ENCODE data around the gene SUMO3.
A peak's percentile ranks its signal among the peaks of the same experiment; 100 is the strongest.

SUMO3 gene

DNA sequence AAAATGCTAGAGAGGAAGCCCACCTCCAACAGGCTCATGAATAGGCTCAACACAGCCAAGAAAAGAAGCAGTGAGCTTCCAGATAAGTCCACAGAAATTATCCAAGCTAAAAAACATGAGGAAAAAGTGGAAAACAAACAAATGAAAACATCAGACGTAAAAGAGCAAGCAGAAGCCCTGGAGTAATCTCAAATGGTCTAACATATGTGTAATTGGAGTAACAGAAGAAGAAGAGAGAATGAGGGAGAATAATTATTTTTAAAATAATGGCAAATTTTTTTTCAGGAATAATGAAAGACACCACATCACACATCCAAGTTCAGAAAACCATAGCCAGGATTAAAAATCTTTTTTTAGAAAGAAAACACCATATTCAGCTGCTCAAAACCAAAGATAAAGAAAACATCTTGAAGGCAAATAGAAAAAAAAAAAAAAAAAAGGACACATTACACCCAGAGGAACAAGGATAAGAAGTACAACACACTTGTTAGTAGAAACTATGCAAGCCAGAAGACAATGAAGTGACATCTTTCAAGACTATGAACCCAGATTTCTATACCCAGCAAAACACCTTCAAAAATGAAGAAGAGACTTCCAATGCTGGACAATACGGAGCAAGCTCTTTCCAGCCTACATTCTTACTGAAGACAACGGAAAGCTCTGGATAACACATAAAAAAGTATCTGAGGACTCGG, 10.6 kb upstream of the SUMO3 start:
- DNase-seq: no peak

DNA sequence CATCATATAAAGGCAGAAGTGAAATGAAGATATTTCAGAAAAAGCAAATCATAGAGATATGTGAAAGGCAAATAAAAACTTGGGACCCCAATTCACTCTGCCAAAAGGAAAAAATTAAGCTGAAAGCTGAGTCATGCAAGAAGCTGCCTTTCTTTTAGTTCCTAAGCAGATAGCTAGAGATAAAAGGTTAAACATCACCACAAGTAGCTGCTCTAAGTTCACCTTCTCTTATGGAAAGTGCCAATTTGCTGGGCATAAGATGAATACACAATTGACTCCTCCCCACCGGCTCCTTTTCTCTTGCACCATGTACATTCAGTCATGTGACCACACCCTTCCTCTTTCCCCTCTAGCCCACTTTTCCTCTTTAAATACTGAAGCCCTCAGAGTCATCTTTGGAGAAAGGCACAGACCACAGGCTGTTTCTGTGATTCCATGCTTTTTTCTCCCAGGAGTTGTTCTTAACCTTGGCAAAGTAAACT, 5.4 kb upstream of the SUMO3 start:
- no peak for DNase-seq

DNA sequence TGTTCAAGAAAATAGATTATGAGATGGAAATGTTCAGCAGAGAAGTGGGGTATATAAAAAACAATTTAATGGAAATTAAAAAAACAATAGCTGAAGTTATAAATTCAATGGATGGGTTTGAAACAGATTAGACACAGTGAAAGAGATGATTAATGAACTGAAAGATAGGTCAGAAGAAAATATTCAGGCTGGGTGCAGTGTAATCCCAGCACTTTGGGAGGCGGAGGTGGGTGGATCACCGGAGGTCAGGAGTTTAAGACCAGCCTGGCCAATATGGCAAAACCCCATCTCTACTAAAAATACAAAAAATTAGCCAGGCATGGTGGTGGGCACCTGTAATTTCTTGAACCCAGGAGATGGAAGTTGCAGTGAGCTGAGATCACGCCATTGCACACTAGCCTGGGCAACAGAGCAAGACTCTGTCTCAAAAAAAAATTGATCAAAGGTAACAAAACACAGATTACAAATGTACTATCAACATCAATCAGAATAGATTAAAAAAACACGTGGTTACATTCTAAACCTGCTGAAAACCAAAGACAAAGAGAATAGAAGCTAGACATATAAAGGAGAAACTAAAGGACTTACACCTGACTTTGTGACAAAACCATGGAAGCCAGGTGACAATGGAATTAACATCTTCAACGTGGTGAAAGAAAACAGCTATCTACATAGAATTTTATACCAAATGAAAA, 4.8 kb upstream of the SUMO3 start:
- no peak for DNase-seq

DNA sequence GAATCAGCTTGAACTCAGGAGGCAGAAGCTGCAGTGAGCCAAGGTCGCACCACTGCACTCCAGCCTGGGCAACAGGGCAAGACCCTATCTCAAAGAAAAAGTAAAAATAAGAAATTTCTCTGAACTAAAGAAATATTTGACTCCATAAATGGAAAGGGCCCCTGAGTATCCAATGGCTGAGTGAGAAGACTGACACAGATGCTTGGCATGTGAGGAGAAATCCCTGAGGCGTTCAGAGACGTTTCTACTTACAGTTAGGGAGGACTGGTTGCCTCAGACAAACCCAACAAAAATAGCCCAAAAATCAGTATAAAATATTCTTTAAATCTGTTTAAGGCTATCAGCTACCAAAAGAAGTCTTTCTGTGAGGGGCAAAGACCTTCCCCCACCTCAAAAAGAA, 3.0 kb upstream of the SUMO3 start:
- DNase-seq: no peak

DNA sequence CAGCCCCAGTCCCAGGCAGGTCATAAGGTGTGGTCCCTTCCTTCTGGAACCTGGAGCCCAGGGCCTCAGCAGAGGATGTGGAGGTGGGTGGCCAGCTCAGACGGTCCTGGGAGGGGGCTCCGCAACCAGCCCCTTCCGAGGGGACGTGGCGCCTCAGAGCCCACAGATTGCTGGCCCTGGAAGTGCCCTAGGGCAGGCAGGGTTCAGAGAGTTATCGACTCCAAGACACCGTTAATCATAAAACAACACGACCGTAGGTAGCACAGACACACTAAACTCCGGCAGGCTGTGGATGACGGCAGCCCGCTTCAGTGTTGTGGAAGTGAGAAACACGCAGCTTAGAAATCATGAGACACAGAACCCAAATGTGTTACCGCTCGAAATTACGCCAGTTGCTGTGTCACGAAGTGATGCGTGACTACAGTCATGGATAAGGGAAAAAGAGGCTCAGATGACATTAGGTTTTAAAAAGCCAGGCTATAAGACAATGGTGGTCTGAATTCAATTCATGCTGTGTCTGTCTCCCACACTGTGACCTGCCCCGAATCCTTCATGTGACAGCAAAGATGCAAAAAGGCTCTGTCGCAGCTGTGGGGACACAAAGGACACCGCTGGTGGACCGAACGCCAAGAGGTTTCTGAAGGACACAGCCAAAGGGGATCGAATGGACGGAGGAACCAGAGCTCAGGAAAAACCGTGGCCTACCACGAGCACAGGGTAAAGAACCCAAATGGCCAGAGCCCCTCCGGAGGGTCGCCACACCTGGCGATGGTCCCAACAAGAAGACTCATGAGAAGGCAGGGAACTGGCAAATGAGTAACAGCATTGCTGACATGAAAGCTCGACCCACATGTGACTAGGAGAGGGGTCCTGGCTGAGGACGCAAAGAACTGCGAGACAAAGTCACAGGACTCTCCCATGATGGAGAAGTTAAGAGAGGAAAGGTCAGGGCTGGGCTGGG, 1.7 kb upstream of the SUMO3 start:
- no peak for DNase-seq

GRCh38 chr21:44818640-44819011, 764 bp upstream of the SUMO3 start:
- DNase-seq: no peak

- DNase-seq: peak; percentile 38
Observed at GRCh38 chr21:44817506-44817880, 369 bp downstream of the SUMO3 start.

GRCh38 chr21:44816761-44817505, 929 bp downstream of the SUMO3 start:
- DNase-seq: no peak

- DNase-seq: no peak
Observed at GRCh38 chr21:44815852-44816628, 1.8 kb downstream of the SUMO3 start.

DNA sequence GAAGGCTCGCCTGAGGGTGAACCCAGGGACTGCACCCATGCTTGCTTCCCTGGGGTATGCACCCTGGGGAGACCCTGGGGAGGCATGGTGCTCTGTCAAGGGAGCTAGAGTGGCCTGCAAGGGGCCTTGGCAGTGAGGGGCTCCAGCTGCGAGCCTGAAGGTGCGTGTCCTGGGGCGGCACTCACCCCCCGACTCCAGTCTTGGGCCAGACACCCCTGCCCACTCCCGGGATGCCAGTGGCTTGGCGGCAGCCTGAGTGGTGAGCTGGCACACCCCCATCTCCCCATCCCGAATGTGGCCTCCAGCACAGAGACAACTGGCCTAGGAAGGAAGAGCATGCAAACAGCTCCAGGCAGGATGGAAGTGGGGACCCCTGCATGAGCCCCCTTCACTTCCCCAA, 2.6 kb downstream of the SUMO3 start:
- DNase-seq: no peak

GRCh38 chr21:44814498-44815023, 3.3 kb downstream of the SUMO3 start:
- DNase-seq: no peak

- no peak for DNase-seq
Observed at GRCh38 chr21:44813727-44814126, 4.1 kb downstream of the SUMO3 start.

DNA sequence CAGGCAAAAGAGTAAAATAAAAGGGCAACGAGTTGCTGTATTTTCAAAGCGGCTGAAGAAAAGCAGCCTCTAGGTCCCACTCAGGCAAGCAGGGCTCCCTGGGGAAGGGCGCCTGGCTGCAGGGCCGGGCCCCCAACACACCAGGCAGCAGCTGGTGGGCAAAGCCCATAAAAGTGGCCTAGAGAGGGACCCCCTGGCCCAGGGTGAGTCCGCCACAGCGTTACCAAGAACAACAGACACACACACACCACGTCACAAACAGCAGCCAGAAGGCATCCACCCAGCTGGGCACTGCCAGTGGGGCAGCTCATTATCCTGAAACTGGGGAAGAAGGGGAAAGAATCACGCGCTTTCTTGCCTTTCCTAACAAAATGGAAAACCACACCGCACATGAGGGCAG, 4.7 kb downstream of the SUMO3 start:
- DNase-seq: no peak

GRCh38 chr21:44812640-44813039, 5.2 kb downstream of the SUMO3 start:
- DNase-seq: no peak

GRCh38 chr21:44810779-44811178, 7.1 kb downstream of the SUMO3 start:
- DNase-seq: no peak

- DNase-seq: no peak
Observed at GRCh38 chr21:44805859-44806258, 12.0 kb downstream of the SUMO3 start.

DNA sequence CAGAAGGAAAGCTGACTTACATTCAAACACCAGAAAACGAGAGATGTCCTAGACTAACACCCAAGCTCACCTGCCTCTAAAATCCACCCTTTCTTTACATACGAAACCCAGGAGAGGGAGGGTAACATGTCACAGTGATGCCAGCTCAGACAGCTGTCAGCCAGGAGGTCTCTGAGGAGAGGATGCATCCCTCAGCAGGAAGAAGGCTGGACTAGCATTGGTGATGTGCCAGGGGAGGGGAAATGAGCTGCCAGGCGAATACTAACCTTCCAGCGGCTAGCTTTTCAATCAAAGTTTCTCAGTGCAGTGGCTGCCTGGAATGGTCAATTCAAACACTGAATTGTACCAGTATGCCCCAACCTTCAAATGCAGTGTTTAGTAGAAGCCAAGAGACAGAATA, 12.6 kb downstream of the SUMO3 start:
- DNase-seq: no peak

DNA sequence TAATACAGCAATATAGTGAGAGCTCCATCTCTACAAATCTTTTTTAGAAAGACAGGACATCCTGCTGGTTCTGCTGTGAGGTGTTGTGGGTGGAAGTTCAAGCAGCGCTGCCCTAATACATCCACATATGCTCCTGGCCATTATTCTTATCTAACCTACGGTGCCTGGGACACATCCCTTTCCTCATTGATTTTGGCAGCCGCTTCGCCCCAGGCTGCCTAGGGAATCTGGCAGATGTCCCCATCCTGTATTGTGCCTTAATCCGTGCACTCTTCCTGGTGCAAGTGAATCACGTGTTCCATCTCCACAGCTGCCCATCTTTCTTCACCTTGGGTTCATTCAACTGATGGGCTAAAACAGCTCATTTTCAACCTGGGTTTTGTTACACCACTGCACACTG, 13.1 kb downstream of the SUMO3 start:
- DNase-seq: no peak

- no peak for DNase-seq
Observed at GRCh38 chr21:44803651-44804050, 14.2 kb downstream of the SUMO3 start.

DNA sequence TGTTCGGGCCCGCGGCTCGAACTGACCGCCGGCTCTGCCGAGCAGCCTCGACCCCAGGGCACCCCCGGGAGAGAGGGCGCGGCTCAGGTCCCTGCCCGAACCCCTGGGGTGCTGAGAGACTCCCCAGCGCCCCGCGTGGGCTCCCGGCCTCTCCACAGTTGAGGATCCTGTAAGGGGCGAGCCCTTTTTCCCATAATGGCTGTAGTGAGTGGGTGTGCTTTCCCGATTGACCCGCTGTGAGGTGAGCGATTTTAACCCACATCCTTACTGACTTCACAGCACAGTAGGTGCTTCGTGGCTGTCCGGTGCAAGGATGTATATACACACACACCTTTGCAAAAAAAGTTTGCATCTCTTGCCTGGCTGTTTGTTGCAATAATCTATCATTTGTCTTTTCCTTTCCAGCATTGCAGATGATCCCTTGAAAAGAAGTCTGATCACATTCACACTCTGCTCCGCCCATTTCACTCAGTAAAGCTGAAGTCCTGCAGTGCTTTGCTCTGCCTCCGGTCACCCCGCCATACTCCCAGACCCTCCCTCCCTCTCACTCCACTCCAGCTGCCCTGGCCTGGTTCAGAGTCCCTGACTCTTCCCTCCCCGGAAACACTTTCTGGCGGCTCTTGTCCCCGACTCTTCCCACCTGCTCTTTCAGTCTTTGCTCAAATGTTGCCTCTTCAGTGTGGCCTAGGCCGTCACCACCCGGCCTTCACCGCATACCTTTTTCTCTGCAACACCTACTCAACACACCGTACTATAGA, 15.3 kb downstream of the SUMO3 start:
- no peak for DNase-seq
